ENCODE results near the gene GNAQ. TPM values are rescaled to one million over a fixed set of nuclear protein-coding genes. Genes with fewer than 3 reads are reported as not detected.
A peak's percentile ranks its signal among the peaks of the same experiment; 100 is the strongest.

Gene GNAQ
- total and polyA plus RNA-seq, 4 donors: 6.8 to 19.6 (median 12.6) TPM

- DNase-seq (ENCODE audit: low spot score): no peak
- H3K27ac ChIP-seq (ENCODE audit: low read depth in 1 of 2, low read length in 2 of 2): no peak overlapping the region
- TF ChIP-seq JUND (IDR thresholded peaks at IDR 0.05) (no peak), HNF4A (conservative IDR thresholded peaks at IDR 0.05) (peak in 1 of 2 donors; percentile 7)
Observed at GRCh38 chr9:77731930-77732329, 299.7 kb downstream of the GNAQ start.

GRCh38 chr9:77731008-77731698 lies 300.5 kb downstream of the GNAQ start:
- no peaks in the 10 kb centered on the region for H3K27me3 ChIP-seq (ENCODE audit: control insufficient read depth in 4 of 4, insufficient read depth in 4 of 4, low read length in 3 of 4)
- 92% methylated on average over 5 of the region's 5 CpGs for WGBS
- H3K4me1 ChIP-seq (ENCODE audit: control insufficient read depth in 4 of 4, insufficient read depth in 4 of 4, low read length in 3 of 4): no peaks in the 10 kb centered on the region
- no peak for TF ChIP-seq HNF4G (IDR thresholded peaks at IDR 0.05)
- H3K9me3 ChIP-seq (ENCODE audit: control insufficient read depth in 4 of 4, low read length in 3 of 4): no peaks in the 10 kb centered on the region
- DNase-seq (ENCODE audit: low spot score): no peak
- no peak overlapping the region for H3K27ac ChIP-seq (ENCODE audit: low read depth in 1 of 2, low read length in 2 of 2)
- H3K36me3 ChIP-seq (ENCODE audit: control insufficient read depth in 4 of 4, insufficient read depth in 3 of 4, low read depth in 1 of 4, low read length in 3 of 4): peaks cover 3 to 12% (median 10%) of the 10 kb centered on the region in 4 donors
- no peak overlapping the region for H3K9ac ChIP-seq (ENCODE audit: low read depth in 1 of 2, low read length in 2 of 2)
- no peak overlapping the region for H3K4me3 ChIP-seq (ENCODE audit: low read depth in 1 of 3, low read length in 3 of 3)

More at GRCh38 chr9:77731930-77732329, 299.7 kb downstream of the GNAQ start:
- H3K4me3 ChIP-seq (ENCODE audit: low read depth in 1 of 3, low read length in 3 of 3): no peak overlapping the region
- no peak overlapping the region for H3K9ac ChIP-seq (ENCODE audit: low read depth in 1 of 2, low read length in 2 of 2)
- whole genome bisulfite sequencing: 76% methylated on average over 8 of the region's 8 CpGs
- no peaks in the 10 kb centered on the region for H3K27me3 ChIP-seq (ENCODE audit: control insufficient read depth in 4 of 4, insufficient read depth in 4 of 4, low read length in 3 of 4)
- no peaks in the 10 kb centered on the region for H3K9me3 ChIP-seq (ENCODE audit: control insufficient read depth in 4 of 4, low read length in 3 of 4)
- H3K4me1 ChIP-seq (ENCODE audit: control insufficient read depth in 4 of 4, insufficient read depth in 4 of 4, low read length in 3 of 4): no peaks in the 10 kb centered on the region
- H3K36me3 ChIP-seq (ENCODE audit: control insufficient read depth in 4 of 4, insufficient read depth in 3 of 4, low read depth in 1 of 4, low read length in 3 of 4): peaks cover 3 to 11% (median 7%) of the 10 kb centered on the region in 4 donors

- 97% methylated on average over 1 of the region's 1 CpG for WGBS
- H3K27me3 ChIP-seq (ENCODE audit: control insufficient read depth in 4 of 4, insufficient read depth in 4 of 4, low read length in 3 of 4): no peaks in the 10 kb centered on the region
- no peak for TF ChIP-seq ATF3 (IDR thresholded peaks at IDR 0.05)
- no peak for TF ChIP-seq NR2F2 (IDR thresholded peaks at IDR 0.05)
- TF ChIP-seq JUND (IDR thresholded peaks at IDR 0.05): no peak
- TF ChIP-seq RXRA (IDR thresholded peaks at IDR 0.05): no peak
- TF ChIP-seq YY1 (IDR thresholded peaks at IDR 0.05): no peak
- no peak for TF ChIP-seq HNF4A (conservative IDR thresholded peaks at IDR 0.05)
- H3K4me1 ChIP-seq (ENCODE audit: control insufficient read depth in 4 of 4, insufficient read depth in 4 of 4, low read length in 3 of 4): no peaks in the 10 kb centered on the region
- DNase-seq (ENCODE audit: low spot score): no peak
- no peak overlapping the region for H3K9ac ChIP-seq (ENCODE audit: low read depth in 1 of 2, low read length in 2 of 2)
- no peak overlapping the region for H3K27ac ChIP-seq (ENCODE audit: low read depth in 1 of 2, low read length in 2 of 2)
- no peaks in the 10 kb centered on the region for H3K9me3 ChIP-seq (ENCODE audit: control insufficient read depth in 4 of 4, low read length in 3 of 4)
- peaks cover 3 to 17% (median 15%) of the 10 kb centered on the region in 4 donors for H3K36me3 ChIP-seq (ENCODE audit: control insufficient read depth in 4 of 4, insufficient read depth in 3 of 4, low read depth in 1 of 4, low read length in 3 of 4)
- H3K4me3 ChIP-seq (ENCODE audit: low read depth in 1 of 3, low read length in 3 of 3): no peak overlapping the region
Observed at GRCh38 chr9:77729177-77729576, 302.4 kb downstream of the GNAQ start.

- Histone ChIP-seq H3K4me1 (ENCODE audit: control insufficient read depth in 4 of 4, insufficient read depth in 4 of 4, low read length in 3 of 4) (no peaks in the 10 kb centered on the region), H3K27ac (ENCODE audit: low read depth in 1 of 2, low read length in 2 of 2) (no peak overlapping the region), H3K9ac (ENCODE audit: low read depth in 1 of 2, low read length in 2 of 2) (no peak overlapping the region), H3K4me3 (ENCODE audit: low read depth in 1 of 3, low read length in 3 of 3) (no peak overlapping the region), H3K9me3 (ENCODE audit: control insufficient read depth in 4 of 4, low read length in 3 of 4) (no peaks in the 10 kb centered on the region), H3K36me3 (ENCODE audit: control insufficient read depth in 4 of 4, insufficient read depth in 3 of 4, low read depth in 1 of 4, low read length in 3 of 4) (peaks cover 3 to 17% (median 15%) of the 10 kb centered on the region in 4 donors), H3K27me3 (ENCODE audit: control insufficient read depth in 4 of 4, insufficient read depth in 4 of 4, low read length in 3 of 4) (no peaks in the 10 kb centered on the region)
- 95% methylated on average over 1 of the region's 1 CpG for WGBS
- TF ChIP-seq RAD21 (IDR thresholded peaks at IDR 0.05) (no peak), ZBTB33 (IDR thresholded peaks at IDR 0.05) (no peak), ATF3 (IDR thresholded peaks at IDR 0.05) (no peak), MAX (IDR thresholded peaks at IDR 0.05) (no peak), CTCF (IDR thresholded peaks at IDR 0.05; ENCODE audit: low read depth, low read length, missing input control) (no peak), GABPA (IDR thresholded peaks at IDR 0.05 in 1 of 2, conservative IDR thresholded peaks at IDR 0.05 in 1 of 2) (no peak), HNF4A (conservative IDR thresholded peaks at IDR 0.05) (no peak), EGR1 (IDR thresholded peaks at IDR 0.05; ENCODE audit: low read depth in 2 of 2) (no peak), YY1 (IDR thresholded peaks at IDR 0.05) (no peak), RXRA (IDR thresholded peaks at IDR 0.05) (no peak), JUND (IDR thresholded peaks at IDR 0.05) (no peak)
- no peak for DNase-seq (ENCODE audit: low spot score)
Observed at GRCh38 chr9:77726814-77727213, 304.8 kb downstream of the GNAQ start.
